ENCODE measurements around the gene HIRIP3. TPM values are rescaled to one million over a fixed set of nuclear protein-coding genes. Genes with fewer than 3 reads are reported as not detected.
A peak's percentile ranks its signal among the peaks of the same experiment; 100 is the strongest.

The HIRIP3 gene
- total RNA-seq, 1 donor, result 13.6 TPM

DNA sequence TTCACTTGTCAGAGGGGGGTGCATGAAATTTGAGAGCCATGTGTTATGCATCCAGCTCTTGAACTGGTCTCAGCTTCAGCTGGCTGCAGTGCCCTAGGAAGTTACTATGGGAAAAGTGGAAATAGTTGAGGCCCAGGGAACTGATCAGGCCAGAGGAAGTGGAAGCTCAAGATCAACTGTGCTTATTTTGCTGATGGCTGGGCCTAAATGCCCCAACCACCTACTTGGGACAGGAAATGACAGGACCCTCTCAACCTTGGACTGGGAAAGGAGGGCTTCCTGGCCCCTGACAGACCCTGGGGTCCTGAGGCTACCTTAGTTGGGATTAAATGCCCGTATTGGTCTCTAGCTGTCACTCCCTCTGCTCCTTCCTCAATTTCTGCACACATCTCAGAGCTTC, 22.9 kb downstream of the HIRIP3 start:
- DNase-seq (ENCODE audit: low read depth), result no peak
- no peak overlapping the region for H3K4me3 ChIP-seq (ENCODE audit: low read depth, low read length)
- TF ChIP-seq, protein P1, sequence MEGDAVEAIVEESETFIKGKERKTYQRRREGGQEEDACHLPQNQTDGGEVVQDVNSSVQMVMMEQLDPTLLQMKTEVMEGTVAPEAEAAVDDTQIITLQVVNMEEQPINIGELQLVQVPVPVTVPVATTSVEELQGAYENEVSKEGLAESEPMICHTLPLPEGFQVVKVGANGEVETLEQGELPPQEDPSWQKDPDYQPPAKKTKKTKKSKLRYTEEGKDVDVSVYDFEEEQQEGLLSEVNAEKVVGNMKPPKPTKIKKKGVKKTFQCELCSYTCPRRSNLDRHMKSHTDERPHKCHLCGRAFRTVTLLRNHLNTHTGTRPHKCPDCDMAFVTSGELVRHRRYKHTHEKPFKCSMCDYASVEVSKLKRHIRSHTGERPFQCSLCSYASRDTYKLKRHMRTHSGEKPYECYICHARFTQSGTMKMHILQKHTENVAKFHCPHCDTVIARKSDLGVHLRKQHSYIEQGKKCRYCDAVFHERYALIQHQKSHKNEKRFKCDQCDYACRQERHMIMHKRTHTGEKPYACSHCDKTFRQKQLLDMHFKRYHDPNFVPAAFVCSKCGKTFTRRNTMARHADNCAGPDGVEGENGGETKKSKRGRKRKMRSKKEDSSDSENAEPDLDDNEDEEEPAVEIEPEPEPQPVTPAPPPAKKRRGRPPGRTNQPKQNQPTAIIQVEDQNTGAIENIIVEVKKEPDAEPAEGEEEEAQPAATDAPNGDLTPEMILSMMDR (IDR thresholded peaks at IDR 0.05; ENCODE audit: insufficient read depth, low read length), result no peak

DNA sequence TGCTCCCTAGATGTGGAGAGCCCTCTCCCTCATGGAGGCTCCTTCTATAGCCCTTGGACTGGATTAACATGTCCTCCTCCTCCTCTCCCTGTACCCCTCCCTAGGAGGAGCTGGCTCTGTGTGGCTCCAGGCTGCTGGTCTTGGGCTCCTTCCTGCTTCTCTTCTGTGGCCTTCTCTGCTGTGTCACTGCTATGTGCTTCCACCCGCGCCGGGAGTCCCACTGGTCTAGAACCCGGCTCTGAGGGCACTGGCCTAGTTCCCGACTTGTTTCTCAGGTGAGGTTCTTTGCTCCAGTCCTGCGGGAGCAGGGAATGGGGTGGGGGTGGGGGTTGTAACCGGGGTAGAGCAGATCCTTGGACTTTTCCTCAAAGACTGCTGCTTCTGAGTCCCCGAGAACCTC, 24.1 kb downstream of the HIRIP3 start:
- DNase-seq (ENCODE audit: low read depth), result no peak
- H3K4me3 ChIP-seq (ENCODE audit: low read depth, low read length), result no peak overlapping the region
- TF ChIP-seq, protein P1 (IDR thresholded peaks at IDR 0.05; ENCODE audit: insufficient read depth, low read length), result no peak

DNA sequence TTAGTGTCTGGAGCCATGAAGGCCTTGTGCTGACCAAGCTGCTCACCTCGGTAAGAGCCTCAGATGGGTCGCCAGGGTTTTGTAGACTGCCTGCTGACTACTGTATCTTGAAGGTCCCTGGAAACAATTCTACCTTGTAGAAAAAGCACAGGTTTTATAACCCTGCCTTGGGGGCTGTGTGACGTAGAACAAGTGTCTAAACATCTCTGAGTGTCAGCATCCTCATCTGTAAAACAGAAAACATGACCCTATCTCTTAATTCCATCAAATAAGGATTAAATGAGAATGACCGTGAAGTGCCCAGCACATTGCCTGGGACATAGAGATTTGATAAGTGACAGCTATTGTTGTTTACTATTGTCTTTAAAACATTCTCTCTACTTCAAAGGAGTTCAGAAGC, 27.2 kb downstream of the HIRIP3 start:
- TF ChIP-seq, protein P1 (IDR thresholded peaks at IDR 0.05; ENCODE audit: insufficient read depth, low read length), result no peak

DNA sequence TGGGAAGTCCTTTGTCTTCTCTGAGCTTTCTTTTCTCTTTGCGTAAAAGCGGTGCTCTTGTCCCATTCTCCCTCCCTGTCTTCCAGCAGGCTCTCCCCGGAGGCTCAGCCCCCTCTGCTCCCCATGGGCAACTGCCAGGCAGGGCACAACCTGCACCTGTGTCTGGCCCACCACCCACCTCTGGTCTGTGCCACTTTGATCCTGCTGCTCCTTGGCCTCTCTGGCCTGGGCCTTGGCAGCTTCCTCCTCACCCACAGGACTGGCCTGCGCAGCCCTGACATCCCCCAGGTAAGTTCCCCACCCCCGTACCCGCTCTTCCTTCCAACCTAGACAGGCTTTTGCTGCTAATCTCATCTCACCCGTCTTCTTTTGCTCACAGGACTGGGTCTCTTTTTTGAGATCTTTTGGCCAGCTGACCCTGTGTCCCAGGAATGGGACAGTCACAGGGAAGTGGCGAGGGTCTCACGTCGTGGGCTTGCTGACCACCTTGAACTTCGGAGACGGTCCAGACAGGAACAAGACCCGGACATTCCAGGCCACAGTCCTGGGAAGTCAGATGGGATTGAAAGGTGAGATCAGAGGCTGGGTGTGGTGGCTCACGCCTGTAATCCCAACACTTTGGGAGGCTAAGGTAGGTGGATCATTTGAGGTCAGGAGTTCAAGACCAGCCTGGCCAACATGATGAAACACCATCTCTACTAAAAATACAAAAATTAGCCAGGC, 32.2 kb downstream of the HIRIP3 start:
- H3K4me3 ChIP-seq (ENCODE audit: low read depth, low read length), result peak overlapping the region; percentile 81
- no peak for DNase-seq (ENCODE audit: low read depth)
- TF ChIP-seq, protein P1 (IDR thresholded peaks at IDR 0.05; ENCODE audit: insufficient read depth, low read length), result no peak

More for the DNA sequence above, 27.2 kb downstream of the HIRIP3 start:
- DNase-seq (ENCODE audit: low read depth), result no peak
- H3K4me3 ChIP-seq (ENCODE audit: low read depth, low read length), result no peak overlapping the region

GRCh38 chr16:29962344-29962994, 32.9 kb downstream of the HIRIP3 start:
- peak; percentile 59 for DNase-seq (ENCODE audit: low read depth)
- H3K4me3 ChIP-seq (ENCODE audit: low read depth, low read length), result peak overlapping the region; percentile 81

DNA sequence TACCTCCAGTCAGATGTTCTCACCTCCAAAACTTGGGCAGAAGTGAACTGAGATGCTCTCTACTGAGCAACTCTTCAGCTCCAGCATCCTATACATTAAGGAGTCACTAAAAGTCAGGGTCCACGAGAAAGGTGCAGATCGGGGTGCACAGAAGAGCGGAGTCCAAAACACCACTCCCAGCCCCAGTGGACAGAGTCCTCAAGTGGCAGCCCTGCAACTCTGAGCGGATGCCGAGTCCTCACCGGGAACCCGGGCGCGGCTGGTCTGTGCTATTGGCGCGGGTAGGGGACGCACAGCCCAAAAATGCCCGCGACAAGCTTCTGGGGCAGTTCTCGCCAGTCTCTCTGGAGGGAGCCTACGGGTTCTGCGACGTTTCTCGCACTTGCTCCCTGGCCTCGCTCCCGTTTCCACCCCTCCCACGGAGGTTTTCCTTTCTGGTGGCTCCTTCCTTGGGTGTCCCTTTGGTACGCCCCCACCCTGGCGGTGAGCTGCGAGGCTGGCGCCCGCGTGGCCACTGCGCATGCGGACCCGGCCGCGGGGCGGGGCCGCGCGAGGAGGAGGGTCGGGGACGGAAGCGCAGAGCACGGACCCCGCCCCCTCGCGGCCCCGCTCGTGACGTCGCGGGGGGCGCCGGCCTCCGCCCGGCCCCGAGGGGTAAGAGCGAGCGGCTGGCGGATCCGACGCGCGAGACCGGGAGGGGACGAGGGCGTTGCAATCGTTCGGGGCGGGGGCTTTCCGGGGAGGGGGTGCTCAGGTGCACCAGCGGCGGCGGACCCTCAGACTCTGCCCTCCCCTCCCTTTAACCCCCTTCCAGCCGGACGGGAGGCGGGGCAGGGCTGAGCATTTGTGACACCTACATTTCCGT, 33.7 kb downstream of the HIRIP3 start, which contains the start of gene TMEM219:
Gene TMEM219 (plus strand): TSS at position 601 of the 865 bp plus-strand sequence. CDS start 1,065 bp downstream, outside the sequence.
- H3K4me3 ChIP-seq (ENCODE audit: low read depth, low read length), result peak within 1 kb of the TSS; percentile 81
- TF ChIP-seq, protein P1 (IDR thresholded peaks at IDR 0.05; ENCODE audit: insufficient read depth, low read length), result peak; percentile 56
- DNase-seq (ENCODE audit: low read depth), result peak; percentile 80

More at GRCh38 chr16:29962344-29962994, 32.9 kb downstream of the HIRIP3 start:
- TF ChIP-seq, protein P1 (IDR thresholded peaks at IDR 0.05; ENCODE audit: insufficient read depth, low read length), result no peak

All from fibroblast of the aortic adventitia (primary cell).